GM10266 (cell line): ENCODE results near the gene FOXO1.

ENCODE experiments used
- DNase-seq: peaks from one replicate; pipeline ENCODE4 v3.0.0; 2012; ENCODE audit errors: extremely low spot score
- TF ChIP-seq, protein P1 (sequence below): IDR thresholded peaks from 2 replicates; pipeline ENCODE4 v1.5.1; 2012; ENCODE audit warnings: mild to moderate bottlenecking, low read depth; ENCODE audit not compliant: control insufficient read depth, insufficient read depth; ENCODE audit errors: missing control alignments

FOXO1 gene

GRCh38 chr13:40570930-40571329 is 95.5 kb downstream of the FOXO1 start:
- no peak for DNase-seq
- TF ChIP-seq, protein P1, sequence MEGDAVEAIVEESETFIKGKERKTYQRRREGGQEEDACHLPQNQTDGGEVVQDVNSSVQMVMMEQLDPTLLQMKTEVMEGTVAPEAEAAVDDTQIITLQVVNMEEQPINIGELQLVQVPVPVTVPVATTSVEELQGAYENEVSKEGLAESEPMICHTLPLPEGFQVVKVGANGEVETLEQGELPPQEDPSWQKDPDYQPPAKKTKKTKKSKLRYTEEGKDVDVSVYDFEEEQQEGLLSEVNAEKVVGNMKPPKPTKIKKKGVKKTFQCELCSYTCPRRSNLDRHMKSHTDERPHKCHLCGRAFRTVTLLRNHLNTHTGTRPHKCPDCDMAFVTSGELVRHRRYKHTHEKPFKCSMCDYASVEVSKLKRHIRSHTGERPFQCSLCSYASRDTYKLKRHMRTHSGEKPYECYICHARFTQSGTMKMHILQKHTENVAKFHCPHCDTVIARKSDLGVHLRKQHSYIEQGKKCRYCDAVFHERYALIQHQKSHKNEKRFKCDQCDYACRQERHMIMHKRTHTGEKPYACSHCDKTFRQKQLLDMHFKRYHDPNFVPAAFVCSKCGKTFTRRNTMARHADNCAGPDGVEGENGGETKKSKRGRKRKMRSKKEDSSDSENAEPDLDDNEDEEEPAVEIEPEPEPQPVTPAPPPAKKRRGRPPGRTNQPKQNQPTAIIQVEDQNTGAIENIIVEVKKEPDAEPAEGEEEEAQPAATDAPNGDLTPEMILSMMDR, result no peak

DNA sequence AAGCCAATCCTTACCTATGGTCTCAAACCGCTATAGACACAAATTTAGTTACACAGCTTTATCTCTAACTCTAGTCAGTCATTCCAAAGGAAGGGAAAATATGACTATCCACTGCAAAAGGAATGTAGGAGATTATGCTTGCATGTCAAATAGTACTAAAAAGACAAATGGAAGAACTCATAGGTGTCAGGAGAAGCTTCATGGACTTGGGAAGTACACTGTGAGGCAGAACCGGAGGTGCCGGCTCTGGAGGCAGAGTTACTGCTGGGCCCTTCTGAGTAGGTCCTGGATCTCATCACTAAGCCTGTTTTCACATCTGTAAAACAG is 97.5 kb downstream of the FOXO1 start:
- TF ChIP-seq, protein P1, result no peak
- DNase-seq, result no peak

DNA sequence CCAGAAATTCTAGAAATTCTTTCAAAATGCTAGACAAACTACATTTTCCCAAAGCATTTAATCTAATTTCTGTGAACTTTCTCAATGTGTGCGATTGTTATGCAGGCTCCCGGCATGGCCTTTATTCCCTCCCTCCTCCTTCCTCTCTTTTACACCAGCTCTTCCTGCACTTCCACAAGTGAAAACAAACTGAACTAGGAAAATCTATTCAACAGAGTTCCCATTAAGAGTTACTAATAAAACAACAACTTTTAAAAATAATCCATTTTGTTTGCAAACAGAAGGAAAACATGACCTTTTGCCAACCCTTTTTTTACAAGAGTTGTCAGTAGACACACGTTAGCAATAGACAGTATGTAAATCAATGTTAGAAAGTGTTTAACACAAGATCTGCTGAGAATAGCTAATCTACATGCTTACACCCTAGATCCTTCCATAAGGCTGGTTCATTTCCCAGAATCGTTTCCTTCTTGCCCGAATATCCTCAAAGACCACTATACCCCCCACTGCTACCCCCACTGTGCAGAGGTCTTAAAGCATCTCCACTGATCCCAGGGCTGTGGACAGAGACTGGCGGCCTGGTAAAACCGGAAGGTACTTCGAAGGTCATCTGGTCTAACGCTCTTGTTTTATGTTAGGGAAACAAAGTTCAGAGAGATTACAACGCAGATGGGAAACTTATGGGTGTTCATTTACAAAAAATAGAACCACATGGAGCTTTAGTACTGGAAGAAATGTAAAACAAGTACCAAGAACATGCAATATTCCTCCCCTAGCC is 98.0 kb downstream of the FOXO1 start:
- TF ChIP-seq, protein P1, result no peak
- DNase-seq, result no peak

- TF ChIP-seq, protein P1, result no peak
- DNase-seq, result no peak
These were observed 99.6 kb downstream of the FOXO1 start for GRCh38 chr13:40566811-40567210.

DNA sequence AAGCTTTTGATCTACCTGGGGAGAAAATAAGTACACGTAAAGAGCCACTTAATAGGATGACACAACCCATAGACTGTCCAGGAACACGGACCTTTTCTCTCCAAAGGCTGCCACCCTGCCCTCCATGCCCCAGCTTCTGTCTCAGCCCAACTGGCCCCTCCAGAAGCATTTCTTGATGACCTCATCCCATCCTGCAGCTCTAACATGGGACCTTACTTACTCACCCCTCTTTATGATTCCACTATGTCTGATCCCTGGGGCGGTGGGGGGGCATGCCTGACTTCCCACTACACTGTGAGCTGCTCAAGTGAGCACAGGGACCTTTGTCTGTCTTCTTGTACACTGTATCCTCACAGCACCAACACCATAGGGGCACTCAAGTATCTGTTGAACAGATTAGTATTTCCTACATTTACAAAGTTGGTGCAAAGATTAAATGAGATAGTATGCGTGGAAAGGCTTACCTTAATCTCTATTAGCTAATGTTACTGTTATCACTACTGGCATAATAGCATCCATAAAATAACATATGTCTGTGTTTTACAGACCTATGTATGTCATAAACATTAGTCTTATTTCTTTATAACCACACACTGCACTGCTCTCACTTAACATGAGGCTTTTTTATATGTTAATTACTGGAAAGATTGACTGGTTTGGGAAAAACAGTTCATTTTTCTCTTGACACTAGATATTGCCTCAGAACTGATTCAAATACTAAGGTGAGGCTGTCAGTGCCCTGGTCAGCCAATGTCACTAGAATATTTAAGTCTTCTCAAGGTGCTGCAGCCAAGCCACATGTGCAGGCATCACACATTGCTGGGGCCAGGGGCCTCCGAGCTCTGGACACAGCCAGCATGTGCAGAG is 100.9 kb downstream of the FOXO1 start:
- DNase-seq, result no peak

GRCh38 chr13:40564342-40565001 is 102.0 kb downstream of the FOXO1 start:
- DNase-seq, result peak; percentile 41
- TF ChIP-seq, protein P1, result no peak

More for the DNA sequence above, 100.9 kb downstream of the FOXO1 start:
- TF ChIP-seq, protein P1, result no peak
